GM21360 (cell line): ENCODE measurements around the gene TMEM161B.
"Not testable (repeated sequence)": the region's sequence is repeated elsewhere in the genome, so short reads cannot be mapped to it uniquely, and the experiment has no call there.

Experiments used
- ATAC-seq: cut with Tn5 transposase; IDR thresholded peaks from one replicate; pipeline ENCODE4 v1.9.1; 2021; ENCODE audit warnings: mild to moderate bottlenecking, moderate library complexity; ENCODE audit not compliant: unreplicated experiment

Gene TMEM161B

GRCh38 chr5:88250010-88250409, 18.6 kb downstream of the TMEM161B start:
- ATAC-seq: no peak

GRCh38 chr5:88248743-88249540, 19.7 kb downstream of the TMEM161B start:
- no peak for ATAC-seq

- ATAC-seq: no peak
Measured at GRCh38 chr5:88248094-88248493, 20.6 kb downstream of the TMEM161B start.

- no peak for ATAC-seq
Measured at GRCh38 chr5:88245893-88246244, 22.8 kb downstream of the TMEM161B start.

GRCh38 chr5:88245241-88245892, 23.3 kb downstream of the TMEM161B start:
- ATAC-seq: no peak

- ATAC-seq: no peak
Measured at GRCh38 chr5:88244686-88245085, 24.0 kb downstream of the TMEM161B start.

- not testable (repeated sequence) for ATAC-seq
Measured at GRCh38 chr5:88243493-88243892, 25.2 kb downstream of the TMEM161B start.

- no peak for ATAC-seq
Measured at GRCh38 chr5:88238732-88239131, 29.9 kb downstream of the TMEM161B start.

GRCh38 chr5:88236866-88237642, 31.6 kb downstream of the TMEM161B start:
- ATAC-seq: no peak

GRCh38 chr5:88235828-88236227, 32.8 kb downstream of the TMEM161B start:
- ATAC-seq: no peak

GRCh38 chr5:88235346-88235745, 33.3 kb downstream of the TMEM161B start:
- no peak for ATAC-seq

- ATAC-seq: no peak
Measured at GRCh38 chr5:88230546-88231066, 38.0 kb downstream of the TMEM161B start.

GRCh38 chr5:88226881-88227450, 41.7 kb downstream of the TMEM161B start:
- ATAC-seq: peak; percentile 51

- ATAC-seq: no peak
Measured at GRCh38 chr5:88214655-88215054, 54.0 kb downstream of the TMEM161B start.

- no peak for ATAC-seq
Measured at GRCh38 chr5:88207575-88207974, 61.1 kb downstream of the TMEM161B start.

GRCh38 chr5:88203981-88204750, 64.5 kb downstream of the TMEM161B start:
- ATAC-seq: no peak

GRCh38 chr5:88195636-88196035, 73.0 kb downstream of the TMEM161B start:
- no peak for ATAC-seq

GRCh38 chr5:88193896-88194295, 74.7 kb downstream of the TMEM161B start:
- ATAC-seq: no peak

- no peak for ATAC-seq
Measured at GRCh38 chr5:88190106-88190834, 78.4 kb downstream of the TMEM161B start.

- not testable (repeated sequence) for ATAC-seq
Measured at GRCh38 chr5:88189484-88189883, 79.2 kb downstream of the TMEM161B start.
